GM21825 (cell line): ENCODE data around the gene ASB8.
"Not testable (repeated sequence)": the region's sequence is repeated elsewhere in the genome, so short reads cannot be mapped to it uniquely, and the experiment has no call there.

Experiments
- ATAC-seq: cut with Tn5 transposase; IDR thresholded peaks from one replicate; pipeline ENCODE4 v1.9.1; 2021; ENCODE audit warnings: mild to moderate bottlenecking, moderate library complexity; ENCODE audit not compliant: unreplicated experiment

ASB8 gene

GRCh38 chr12:48183091-48183875 lies 26.0 kb upstream of the ASB8 start, which contains the start of gene CCDC184:
CCDC184 (plus strand) TSS chr12:48183644; CDS start chr12:48184123, 479 bp downstream.
- peak; percentile 48 for ATAC-seq

- peak; percentile 5 for ATAC-seq
These were observed 25.3 kb upstream of the ASB8 start for GRCh38 chr12:48182631-48183030.

DNA sequence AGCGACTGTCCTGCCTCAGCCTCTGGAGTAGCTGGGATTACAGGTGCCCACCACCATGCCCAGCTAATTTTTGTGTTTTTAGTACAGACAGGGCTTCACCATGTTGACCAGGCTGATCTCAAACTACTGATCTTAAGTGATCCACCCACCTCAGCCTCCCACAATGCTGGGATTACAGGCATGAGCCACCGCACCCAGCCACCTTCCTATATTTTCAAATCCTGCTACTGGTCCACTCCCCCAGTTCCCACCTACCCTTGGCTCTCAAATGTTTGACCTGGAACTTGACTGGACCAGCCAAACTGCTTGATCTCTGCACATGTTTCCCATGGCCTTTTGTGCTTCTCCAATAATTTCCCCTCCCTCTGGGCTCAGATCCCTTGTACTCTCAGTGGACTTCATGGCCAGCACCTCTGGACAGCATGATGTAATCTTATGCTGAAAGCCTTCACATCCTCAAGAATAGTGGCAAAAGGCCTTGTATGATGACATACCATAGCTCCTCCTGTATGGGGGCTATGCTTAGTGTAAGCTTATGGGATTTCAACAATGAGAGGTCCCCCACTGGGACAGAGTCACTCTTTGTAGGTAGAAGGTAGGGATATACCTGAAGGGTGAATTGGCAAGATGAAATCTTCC lies 23.7 kb upstream of the ASB8 start:
- ATAC-seq: no peak

DNA sequence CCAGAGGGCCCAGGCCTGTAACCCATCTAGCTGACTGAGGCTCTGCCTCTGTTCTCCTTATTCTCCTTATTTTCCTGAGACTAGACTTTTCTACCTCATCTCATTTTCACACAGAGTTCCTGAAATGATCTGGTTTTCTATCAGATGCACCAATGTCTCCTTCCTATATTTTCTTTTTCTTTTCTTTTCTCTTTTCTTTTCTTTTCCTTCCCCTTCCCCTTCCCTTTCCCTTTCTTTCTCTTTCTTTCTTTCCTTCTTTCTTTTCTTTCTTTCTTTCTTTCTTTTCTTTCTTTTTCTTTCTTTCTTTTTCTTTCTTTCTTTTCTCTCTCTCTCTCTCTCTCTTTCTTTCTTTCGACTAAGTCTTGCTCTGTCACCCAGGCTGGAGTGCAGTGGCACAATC lies 23.1 kb upstream of the ASB8 start:
- ATAC-seq: no peak

- no peak for ATAC-seq
These were observed 22.2 kb upstream of the ASB8 start for GRCh38 chr12:48179466-48179865.

DNA sequence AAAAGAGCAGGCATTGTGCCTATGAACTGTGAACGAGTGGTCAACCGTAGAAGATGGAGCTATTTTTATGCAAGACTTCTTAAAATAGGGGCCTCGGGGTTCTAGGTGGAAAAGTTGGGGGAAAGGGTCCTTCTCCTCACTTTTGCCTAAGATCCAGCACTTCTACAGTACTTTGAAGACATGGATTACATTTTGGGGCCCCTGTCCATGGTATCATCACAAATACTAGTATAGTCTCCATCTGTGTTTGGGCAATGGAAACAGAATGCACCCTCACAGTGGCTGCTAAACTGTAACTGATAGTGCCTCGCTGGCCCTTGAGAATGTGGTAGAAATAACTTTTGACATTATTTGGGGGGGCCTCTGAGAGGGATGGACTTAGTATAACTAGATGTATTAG lies 20.7 kb upstream of the ASB8 start:
- ATAC-seq: no peak

- ATAC-seq: no peak
These were observed 19.1 kb upstream of the ASB8 start for GRCh38 chr12:48176417-48176751.

DNA sequence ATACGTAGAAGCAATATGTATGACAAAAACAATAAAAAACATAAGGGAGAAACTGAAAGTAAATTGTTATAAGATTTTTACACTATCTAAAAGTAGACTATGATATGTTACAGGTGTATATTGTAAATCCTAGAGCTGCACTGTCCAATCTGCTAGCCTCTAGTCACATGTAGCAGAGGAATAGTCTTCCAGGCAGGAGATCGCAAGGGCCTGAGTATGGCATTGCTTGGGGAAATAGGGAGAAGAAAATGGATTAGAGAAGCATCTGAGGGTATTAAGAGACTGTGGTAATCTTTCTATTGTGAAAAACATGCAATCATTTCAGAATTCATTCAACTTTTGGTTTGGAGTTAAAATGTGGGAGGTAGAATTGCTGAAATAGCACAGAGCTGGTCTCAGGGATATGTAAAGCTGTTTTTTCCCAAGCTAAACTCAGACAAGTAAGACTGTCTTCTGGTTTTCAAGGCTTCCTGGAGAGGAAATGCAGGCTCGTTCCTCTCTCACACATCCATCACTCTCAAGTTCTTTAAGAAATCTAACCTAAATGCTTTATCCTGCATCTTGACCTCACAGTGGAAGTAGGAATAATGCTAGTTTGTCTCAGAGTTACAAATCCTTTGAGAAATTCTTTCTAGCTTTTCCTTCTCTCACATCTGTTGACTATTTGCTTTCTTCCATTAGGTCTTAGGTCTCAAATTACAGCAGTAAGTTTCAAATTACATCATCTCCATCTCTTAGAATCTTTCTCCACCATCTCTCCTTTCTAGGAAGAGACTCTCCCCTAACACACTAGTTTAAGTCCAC lies 18.5 kb upstream of the ASB8 start:
- no peak for ATAC-seq

DNA sequence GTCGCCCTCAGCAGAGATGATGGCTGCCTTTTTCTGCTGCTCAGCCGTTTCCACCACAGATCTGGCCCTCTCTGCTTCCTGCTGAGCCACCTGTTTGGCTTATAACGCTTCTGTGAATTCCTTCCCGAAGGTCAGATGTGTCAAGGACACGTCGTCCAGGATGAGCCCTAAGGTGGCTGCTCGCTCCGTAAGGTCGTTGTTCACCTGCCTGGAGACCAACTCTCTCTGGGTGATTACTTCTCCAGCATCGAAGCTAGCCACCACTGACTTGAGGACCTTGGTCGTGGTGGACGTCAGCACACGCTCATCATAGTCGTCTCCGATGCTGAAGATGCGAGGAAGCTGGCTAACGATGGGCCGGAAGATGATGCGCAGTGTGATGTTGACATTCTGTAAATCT lies 11.7 kb upstream of the ASB8 start:
- ATAC-seq: no peak

GRCh38 chr12:48165089-48165981 lies 8.0 kb upstream of the ASB8 start:
- ATAC-seq: no peak

- ATAC-seq: no peak
These were observed 7.1 kb upstream of the ASB8 start for GRCh38 chr12:48164451-48164850.

- no peak for ATAC-seq
These were observed 5.9 kb upstream of the ASB8 start for GRCh38 chr12:48163150-48163747.

DNA sequence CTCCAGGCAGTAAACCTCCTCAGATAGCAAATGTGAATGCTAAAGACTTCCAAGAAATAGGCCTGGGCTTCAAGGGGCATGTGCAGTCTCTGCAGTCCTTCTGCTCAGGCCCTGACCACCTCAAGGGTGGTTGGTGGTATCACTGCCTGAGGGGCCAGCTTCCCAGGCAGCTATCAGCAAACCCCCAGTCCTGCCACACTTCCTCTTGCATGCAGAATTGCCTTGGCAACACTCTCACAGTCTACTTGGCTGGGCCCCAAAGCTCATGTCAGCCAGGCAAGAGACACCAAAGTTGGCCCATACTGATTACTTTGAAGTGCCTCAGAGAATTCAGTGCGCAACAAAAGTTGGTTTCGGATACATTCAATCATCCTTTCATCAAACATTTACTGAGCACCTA lies 3.5 kb upstream of the ASB8 start:
- ATAC-seq: no peak

GRCh38 chr12:48160046-48160445 lies 2.7 kb upstream of the ASB8 start:
- ATAC-seq: no peak

- ATAC-seq: no peak
These were observed 615 bp upstream of the ASB8 start for GRCh38 chr12:48157889-48158370.

DNA sequence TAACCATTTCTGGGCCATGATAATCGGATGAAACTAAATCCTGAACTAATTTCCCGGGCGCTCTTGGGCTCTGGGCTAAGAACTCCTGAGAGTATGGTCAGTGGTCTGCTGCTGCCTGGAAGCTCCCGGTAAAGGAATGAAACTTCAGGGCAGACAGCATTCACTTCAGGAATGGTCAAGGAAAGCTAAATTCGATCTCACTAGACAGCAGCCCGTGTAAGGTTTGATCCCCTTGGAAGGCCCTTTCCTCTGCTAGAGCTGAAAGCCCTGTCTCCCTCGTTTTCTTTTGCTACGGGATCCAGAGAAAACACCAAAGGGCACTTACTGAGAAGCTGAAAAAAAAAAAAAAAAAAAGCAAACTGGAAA lies 680 bp downstream of the ASB8 start:
- no peak for ATAC-seq

- ATAC-seq: not testable (repeated sequence)
These were observed 1.5 kb downstream of the ASB8 start for GRCh38 chr12:48155786-48156185.

GRCh38 chr12:48151103-48151771 lies 6.1 kb downstream of the ASB8 start:
- no peak for ATAC-seq

GRCh38 chr12:48145981-48146380 lies 11.3 kb downstream of the ASB8 start:
- ATAC-seq: no peak

DNA sequence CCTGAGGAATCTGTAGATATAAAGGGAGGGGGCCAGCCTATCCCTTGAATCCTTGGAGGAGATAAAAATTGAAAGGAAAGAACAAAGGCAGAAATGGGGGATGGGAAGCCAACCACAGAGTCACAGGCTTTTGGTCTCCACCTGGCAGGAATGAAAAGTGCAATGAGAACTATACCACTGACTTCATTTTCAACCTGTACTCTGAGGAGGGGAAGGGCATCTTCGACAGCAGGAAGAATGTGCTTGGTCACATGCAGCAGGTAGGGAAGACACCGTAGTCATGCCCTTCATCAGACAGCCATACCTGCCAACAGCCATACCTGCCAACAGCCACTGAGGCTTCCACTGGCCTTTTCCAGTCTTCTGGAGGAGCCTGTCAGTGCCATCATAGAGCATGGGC lies 13.4 kb downstream of the ASB8 start:
- no peak for ATAC-seq
